ENCODE measurements around the gene PSMA2. TPM values are rescaled to one million over a fixed set of nuclear protein-coding genes. Genes with fewer than 3 reads are reported as not detected.
A peak's percentile ranks its signal among the peaks of the same experiment; 100 is the strongest.

Gene PSMA2
- total RNA-seq, 5 donors from 2014 or later (not counting 1 experiment from before 2014, with no cell fraction given) = 37.0 to 50.5 (median 43.7) TPM

GRCh38 chr7:42880392-42880791 is 51.6 kb downstream of the PSMA2 start:
- Mint-ChIP-seq H3K27ac (no peak overlapping the region), H3K27me3 (peaks cover 0 to 3% of the 10 kb centered on the region in 2 donors), H3K4me1 (no peaks in the 10 kb centered on the region), H3K9me3 (no peaks in the 10 kb centered on the region), H3K36me3 (no peaks in the 10 kb centered on the region), H3K4me3 (no peak overlapping the region)
- no peak for ATAC-seq (replicated peaks in 1 of 4)
- Histone ChIP-seq H3K27me3 (replicated peaks in 1 of 2; ENCODE audit: control insufficient read depth in 2 of 2, extremely low read depth in 1 of 2, insufficient read depth in 2 of 2, low read length in 1 of 2) (peaks cover 0 to 16% of the 10 kb centered on the region in 2 experiments), H3K9me3 (no peaks in the 10 kb centered on the region), H3K27ac (ENCODE audit: low read length) (no peak overlapping the region), H3K36me3 (ENCODE audit: control insufficient read depth in 2 of 2, extremely low read depth in 1 of 2, insufficient read depth in 1 of 2, low read length in 1 of 2) (no peaks in the 10 kb centered on the region), H3K4me1 (ENCODE audit: control insufficient read depth in 1 of 2, extremely low read depth in 1 of 2, insufficient read depth in 2 of 2, low read length in 2 of 2) (no peaks in the 10 kb centered on the region), H3K4me3 (ENCODE audit: control insufficient read depth in 1 of 2, extremely low read depth in 1 of 2, low read length in 1 of 2) (no peak overlapping the region)
- WGBS (ENCODE audit: insufficient coverage) = no CpG with 5 or more reads among the region's 2 CpGs
- ChIA-PET CTCF (interaction anchor here in 1 of 2 donors (0.7 kb wide), 1 partner anchor 804 kb away, joined by 5 read pairs; no protein-coding TSS in a partner anchor), POLR2A (interaction anchor here in 1 of 2 donors (0.6 kb wide), 1 partner anchor 27 kb away, joined by 3 read pairs; no protein-coding TSS in a partner anchor)
- DNase-seq = no peak

DNA sequence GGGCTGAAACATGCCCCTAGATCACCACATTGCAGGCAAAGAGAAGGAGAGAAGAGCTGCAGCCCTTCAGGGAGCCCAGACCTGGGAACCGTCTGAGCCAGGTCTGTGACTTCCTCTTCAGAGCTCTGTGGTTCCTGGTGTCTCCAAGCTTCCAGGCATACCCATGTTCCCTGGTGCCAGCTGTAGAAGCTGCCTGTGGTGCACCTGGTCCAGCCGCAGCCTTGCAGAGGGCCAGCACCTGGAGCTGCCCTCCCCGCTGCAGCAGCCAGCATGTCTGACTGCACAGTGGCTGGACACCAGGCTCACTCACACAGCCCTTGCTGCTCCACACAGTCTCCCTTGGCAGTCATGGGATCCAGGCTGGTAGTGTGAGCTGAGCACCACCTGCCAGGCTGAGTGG is 53.7 kb downstream of the PSMA2 start:
- ChIA-PET CTCF (interaction anchor here in 1 of 2 donors (0.6 kb wide), 1 partner anchor 886 kb away, joined by 3 read pairs; no protein-coding TSS in a partner anchor), POLR2A (no interaction called here)
- ATAC-seq (replicated peaks in 1 of 4) = no peak
- Histone ChIP-seq H3K36me3 (ENCODE audit: control insufficient read depth in 2 of 2, extremely low read depth in 1 of 2, insufficient read depth in 1 of 2, low read length in 1 of 2) (no peaks in the 10 kb centered on the region), H3K4me3 (ENCODE audit: control insufficient read depth in 1 of 2, extremely low read depth in 1 of 2, low read length in 1 of 2) (no peak overlapping the region), H3K9me3 (no peaks in the 10 kb centered on the region), H3K27ac (ENCODE audit: low read length) (no peak overlapping the region), H3K4me1 (ENCODE audit: control insufficient read depth in 1 of 2, extremely low read depth in 1 of 2, insufficient read depth in 2 of 2, low read length in 2 of 2) (no peaks in the 10 kb centered on the region), H3K27me3 (replicated peaks in 1 of 2; ENCODE audit: control insufficient read depth in 2 of 2, extremely low read depth in 1 of 2, insufficient read depth in 2 of 2, low read length in 1 of 2) (peaks cover 0 to 10% of the 10 kb centered on the region in 2 experiments)
- DNase-seq = no peak
- 63% methylated on average over 3 of the region's 3 CpGs for WGBS (ENCODE audit: insufficient coverage)
- Mint-ChIP-seq H3K27ac (no peak overlapping the region), H3K27me3 (peaks cover 0 to 3% of the 10 kb centered on the region in 2 donors), H3K4me1 (no peaks in the 10 kb centered on the region), H3K36me3 (no peaks in the 10 kb centered on the region), H3K4me3 (no peak overlapping the region), H3K9me3 (no peaks in the 10 kb centered on the region)

- ChIA-PET CTCF (interaction anchor here in 1 of 2 donors (0.6 to 1.0 kb wide), 3 partner anchors 11 to 887 kb away, joined by 3 to 4 read pairs (median 3); no protein-coding TSS in a partner anchor), POLR2A (no interaction called here)
- no peak overlapping the region for H3K27ac Mint-ChIP-seq
- H3K27me3 Mint-ChIP-seq = peaks cover 0 to 3% of the 10 kb centered on the region in 2 donors
- Histone ChIP-seq H3K9me3 (no peaks in the 10 kb centered on the region), H3K4me3 (ENCODE audit: control insufficient read depth in 1 of 2, extremely low read depth in 1 of 2, low read length in 1 of 2) (no peak overlapping the region), H3K36me3 (ENCODE audit: control insufficient read depth in 2 of 2, extremely low read depth in 1 of 2, insufficient read depth in 1 of 2, low read length in 1 of 2) (no peaks in the 10 kb centered on the region), H3K27ac (ENCODE audit: low read length) (no peak overlapping the region), H3K27me3 (replicated peaks in 1 of 2; ENCODE audit: control insufficient read depth in 2 of 2, extremely low read depth in 1 of 2, insufficient read depth in 2 of 2, low read length in 1 of 2) (peaks cover 0 to 10% of the 10 kb centered on the region in 2 experiments), H3K4me1 (ENCODE audit: control insufficient read depth in 1 of 2, extremely low read depth in 1 of 2, insufficient read depth in 2 of 2, low read length in 2 of 2) (no peaks in the 10 kb centered on the region)
- WGBS (ENCODE audit: insufficient coverage) = 90% methylated on average over 2 of the region's 2 CpGs
- H3K4me3 Mint-ChIP-seq = no peak overlapping the region
- H3K9me3 Mint-ChIP-seq = no peaks in the 10 kb centered on the region
- DNase-seq = no peak
- ATAC-seq (replicated peaks in 1 of 4) = no peak
- H3K36me3 Mint-ChIP-seq = no peaks in the 10 kb centered on the region
- no peaks in the 10 kb centered on the region for H3K4me1 Mint-ChIP-seq
These were observed 54.1 kb downstream of the PSMA2 start for GRCh38 chr7:42877862-42878261.

DNA sequence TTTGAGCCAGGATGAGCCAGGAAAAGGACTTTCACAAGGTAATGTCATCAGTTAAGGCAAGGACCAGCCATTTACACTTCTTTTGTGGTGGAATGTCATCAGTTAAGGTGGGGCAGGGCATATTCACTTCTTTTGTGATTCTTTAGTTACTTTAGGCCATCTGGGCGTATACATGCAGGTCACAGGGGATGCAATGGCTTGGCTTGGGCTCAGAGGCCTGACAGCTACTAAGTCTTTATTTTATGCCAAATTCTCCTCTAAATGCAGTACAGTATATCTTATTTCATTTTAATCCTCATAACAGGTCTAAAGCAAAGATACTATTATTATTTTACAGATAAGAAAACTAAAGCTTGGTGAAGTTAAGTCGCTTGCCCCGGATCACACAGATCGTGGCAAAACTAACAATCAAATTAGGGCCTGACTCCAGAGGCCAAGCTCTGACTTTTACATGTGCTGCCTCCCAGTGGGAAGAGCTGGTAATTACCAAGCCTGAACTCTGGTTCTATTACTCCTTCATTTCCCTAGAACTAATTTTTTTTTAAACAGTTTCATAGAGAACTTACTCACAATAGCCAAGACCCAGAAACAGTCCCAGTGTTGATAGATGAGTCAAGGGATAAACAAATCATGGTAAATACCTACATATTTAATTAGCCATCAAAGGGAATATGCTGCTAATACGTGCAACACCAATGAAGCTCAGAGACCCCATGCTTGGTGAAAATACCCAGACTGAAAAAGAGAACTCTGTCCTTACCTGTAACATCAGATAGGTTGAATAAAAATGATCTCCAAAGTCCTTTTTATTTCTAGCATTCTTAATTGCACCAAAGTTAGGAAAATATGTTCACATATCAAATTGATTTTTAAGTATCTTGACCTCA is 55.5 kb downstream of the PSMA2 start:
- Histone ChIP-seq H3K4me3 (ENCODE audit: control insufficient read depth in 1 of 2, extremely low read depth in 1 of 2, low read length in 1 of 2) (no peak overlapping the region), H3K9me3 (no peaks in the 10 kb centered on the region), H3K27ac (ENCODE audit: low read length) (no peak overlapping the region), H3K27me3 (replicated peaks in 1 of 2; ENCODE audit: control insufficient read depth in 2 of 2, extremely low read depth in 1 of 2, insufficient read depth in 2 of 2, low read length in 1 of 2) (peaks cover 0 to 10% of the 10 kb centered on the region in 2 experiments), H3K4me1 (ENCODE audit: control insufficient read depth in 1 of 2, extremely low read depth in 1 of 2, insufficient read depth in 2 of 2, low read length in 2 of 2) (no peaks in the 10 kb centered on the region), H3K36me3 (ENCODE audit: control insufficient read depth in 2 of 2, extremely low read depth in 1 of 2, insufficient read depth in 1 of 2, low read length in 1 of 2) (no peaks in the 10 kb centered on the region)
- POLR2A ChIA-PET = interaction anchor here in 1 of 2 donors (0.5 kb wide), 1 partner anchor 424 kb away, joined by 3 read pairs; no protein-coding TSS in a partner anchor
- H3K4me1 Mint-ChIP-seq = no peaks in the 10 kb centered on the region
- CTCF ChIA-PET = interaction anchor here (0.6 to 1.6 kb wide), 6 partner anchors 11 to 933 kb away, joined by 3 to 7 read pairs (median 4); no protein-coding TSS in a partner anchor
- peak in 3 of 4 experiments; percentile 40 to 60 (median 53) for ATAC-seq (replicated peaks in 1 of 4)
- peak in 26 of 35 experiments; percentile 8 to 56 (median 32) for DNase-seq
- peaks cover 0 to 3% of the 10 kb centered on the region in 2 donors for H3K27me3 Mint-ChIP-seq
- no peak overlapping the region for H3K4me3 Mint-ChIP-seq
- no peaks in the 10 kb centered on the region for H3K36me3 Mint-ChIP-seq
- H3K27ac Mint-ChIP-seq = no peak overlapping the region
- 55% methylated on average over 3 of the region's 5 CpGs for WGBS (ENCODE audit: insufficient coverage)
- H3K9me3 Mint-ChIP-seq = no peaks in the 10 kb centered on the region

DNA sequence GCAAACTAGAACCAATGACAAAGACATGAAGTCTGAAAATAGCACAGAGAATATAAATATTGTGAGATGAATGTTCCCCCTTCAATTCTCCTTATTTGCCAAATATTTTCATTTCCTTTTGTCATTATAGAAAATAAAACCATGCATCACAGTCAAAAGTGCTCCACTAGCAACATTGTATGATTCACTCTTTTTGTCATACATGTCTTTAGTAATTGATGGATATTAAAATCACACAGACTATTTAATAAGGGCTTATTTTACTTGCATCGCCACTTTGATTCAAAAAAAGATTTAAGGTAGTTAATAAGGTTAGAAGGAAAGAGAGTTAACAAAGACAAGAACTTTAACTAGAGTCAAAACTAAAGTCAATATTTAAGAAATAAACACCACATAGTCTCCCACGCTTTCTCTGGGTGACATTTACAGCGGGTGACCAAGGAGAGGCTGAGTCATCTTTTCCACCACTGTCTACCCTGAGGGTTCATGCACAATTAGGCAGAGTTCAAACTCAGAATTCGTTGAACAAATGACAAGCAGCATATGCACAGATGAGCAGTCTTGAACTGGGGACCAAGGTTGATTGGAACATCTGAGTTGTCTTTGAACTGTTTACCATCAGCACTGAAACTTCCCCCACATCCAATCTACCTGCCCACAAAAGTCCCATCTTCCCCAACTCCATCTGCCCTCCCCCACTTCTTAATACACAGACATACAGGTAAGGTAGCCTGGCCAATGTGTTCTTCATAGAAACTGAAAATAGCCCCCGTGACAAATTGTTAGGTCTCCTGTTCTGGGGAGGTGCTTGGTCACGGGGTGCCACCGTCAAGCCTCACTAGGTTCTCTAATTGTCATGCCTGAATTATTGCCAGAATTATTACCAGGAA is 62.6 kb downstream of the PSMA2 start:
- H3K4me1 Mint-ChIP-seq = peaks cover 0 to 7% (median 0%) of the 10 kb centered on the region in 3 donors
- WGBS (ENCODE audit: insufficient coverage) = 30% methylated on average over 4 of the region's 7 CpGs
- CTCF ChIA-PET = no interaction called here
- no peak overlapping the region for H3K27ac Mint-ChIP-seq
- no peak overlapping the region for H3K27ac ChIP-seq (ENCODE audit: low read length)
- H3K9me3 ChIP-seq = no peaks in the 10 kb centered on the region
- ATAC-seq (replicated peaks in 1 of 4) (no peak), DNase-seq (no peak)
- H3K36me3 Mint-ChIP-seq = peaks cover 2% of the 10 kb centered on the region
- no peaks in the 10 kb centered on the region for H3K4me1 ChIP-seq (ENCODE audit: control insufficient read depth in 1 of 2, extremely low read depth in 1 of 2, insufficient read depth in 2 of 2, low read length in 2 of 2)
- H3K9me3 Mint-ChIP-seq = peaks cover 2 to 5% (median 5%) of the 10 kb centered on the region in 3 donors
- no peak overlapping the region for H3K4me3 ChIP-seq (ENCODE audit: control insufficient read depth in 1 of 2, extremely low read depth in 1 of 2, low read length in 1 of 2)
- H3K4me3 Mint-ChIP-seq = no peak overlapping the region
- POLR2A ChIA-PET = no interaction called here
- H3K27me3 ChIP-seq (replicated peaks in 1 of 2; ENCODE audit: control insufficient read depth in 2 of 2, extremely low read depth in 1 of 2, insufficient read depth in 2 of 2, low read length in 1 of 2) = peaks cover 0 to 18% of the 10 kb centered on the region in 2 experiments
- H3K27me3 Mint-ChIP-seq = peaks cover 10 to 11% of the 10 kb centered on the region in 2 donors
- H3K36me3 ChIP-seq (ENCODE audit: control insufficient read depth in 2 of 2, extremely low read depth in 1 of 2, insufficient read depth in 1 of 2, low read length in 1 of 2) = no peaks in the 10 kb centered on the region

- peaks cover 18 to 19% of the 10 kb centered on the region in 2 donors for H3K27me3 Mint-ChIP-seq
- no peak overlapping the region for H3K27ac Mint-ChIP-seq
- Histone ChIP-seq H3K27me3 (replicated peaks in 1 of 2; ENCODE audit: control insufficient read depth in 2 of 2, extremely low read depth in 1 of 2, insufficient read depth in 2 of 2, low read length in 1 of 2) (peaks cover 0 to 18% of the 10 kb centered on the region in 2 experiments), H3K4me3 (ENCODE audit: control insufficient read depth in 1 of 2, extremely low read depth in 1 of 2, low read length in 1 of 2) (no peak overlapping the region), H3K36me3 (ENCODE audit: control insufficient read depth in 2 of 2, extremely low read depth in 1 of 2, insufficient read depth in 1 of 2, low read length in 1 of 2) (no peaks in the 10 kb centered on the region), H3K9me3 (no peaks in the 10 kb centered on the region), H3K27ac (ENCODE audit: low read length) (no peak overlapping the region), H3K4me1 (ENCODE audit: control insufficient read depth in 1 of 2, extremely low read depth in 1 of 2, insufficient read depth in 2 of 2, low read length in 2 of 2) (no peaks in the 10 kb centered on the region)
- POLR2A ChIA-PET = no interaction called here
- no peak overlapping the region for H3K4me3 Mint-ChIP-seq
- CTCF ChIA-PET = no interaction called here
- peaks cover 9 to 13% (median 10%) of the 10 kb centered on the region in 3 donors for H3K9me3 Mint-ChIP-seq
- H3K36me3 Mint-ChIP-seq = peaks cover 10% of the 10 kb centered on the region
- 75% methylated on average over 1 of the region's 1 CpG for WGBS (ENCODE audit: insufficient coverage)
- H3K4me1 Mint-ChIP-seq = peaks cover 0 to 7% (median 0%) of the 10 kb centered on the region in 3 donors
- no peak for DNase-seq
- no peak for ATAC-seq (replicated peaks in 1 of 4)
These were observed 63.5 kb downstream of the PSMA2 start for GRCh38 chr7:42868480-42868879.

Data from T-cell (primary cell).